ENCODE results near the gene CYTH4.

DNA sequence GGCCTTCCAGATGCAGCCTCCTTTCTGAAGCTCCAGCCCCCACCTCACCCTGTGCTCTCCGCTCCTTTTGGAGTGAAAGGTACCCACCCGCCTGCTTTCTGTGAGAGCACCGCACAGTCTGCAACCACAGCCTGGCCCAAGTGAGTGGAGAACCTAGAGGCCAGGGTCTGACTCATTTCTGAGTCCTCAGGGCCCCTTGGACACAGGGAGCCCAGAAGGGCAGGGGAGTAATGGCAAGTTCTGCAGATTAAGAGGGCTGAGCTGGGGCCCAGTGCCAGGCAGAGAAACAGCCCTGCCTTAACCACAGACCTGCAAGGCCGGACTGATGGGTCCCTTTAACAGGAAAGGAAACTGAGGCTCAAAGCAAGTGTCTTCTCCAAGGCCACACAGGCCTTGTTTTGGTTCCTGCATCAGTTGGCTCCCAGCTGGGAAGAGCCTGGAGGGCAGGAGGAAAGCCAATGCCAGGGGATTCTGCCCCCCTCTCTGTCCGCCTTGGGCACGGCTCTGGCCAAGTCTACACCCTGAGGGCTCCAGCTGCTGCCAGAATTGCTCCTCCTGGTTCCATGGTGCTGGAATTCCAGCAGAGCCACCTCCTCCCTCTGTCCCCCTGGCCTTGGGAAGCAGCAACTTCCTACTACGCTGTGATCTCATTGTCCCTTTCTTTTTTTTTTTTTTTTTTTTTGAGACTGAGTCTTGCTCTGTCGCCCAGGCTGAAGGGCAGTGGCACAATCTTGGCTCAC is 55.1 kb downstream of the CYTH4 start:
- TF ChIP-seq, protein P1, sequence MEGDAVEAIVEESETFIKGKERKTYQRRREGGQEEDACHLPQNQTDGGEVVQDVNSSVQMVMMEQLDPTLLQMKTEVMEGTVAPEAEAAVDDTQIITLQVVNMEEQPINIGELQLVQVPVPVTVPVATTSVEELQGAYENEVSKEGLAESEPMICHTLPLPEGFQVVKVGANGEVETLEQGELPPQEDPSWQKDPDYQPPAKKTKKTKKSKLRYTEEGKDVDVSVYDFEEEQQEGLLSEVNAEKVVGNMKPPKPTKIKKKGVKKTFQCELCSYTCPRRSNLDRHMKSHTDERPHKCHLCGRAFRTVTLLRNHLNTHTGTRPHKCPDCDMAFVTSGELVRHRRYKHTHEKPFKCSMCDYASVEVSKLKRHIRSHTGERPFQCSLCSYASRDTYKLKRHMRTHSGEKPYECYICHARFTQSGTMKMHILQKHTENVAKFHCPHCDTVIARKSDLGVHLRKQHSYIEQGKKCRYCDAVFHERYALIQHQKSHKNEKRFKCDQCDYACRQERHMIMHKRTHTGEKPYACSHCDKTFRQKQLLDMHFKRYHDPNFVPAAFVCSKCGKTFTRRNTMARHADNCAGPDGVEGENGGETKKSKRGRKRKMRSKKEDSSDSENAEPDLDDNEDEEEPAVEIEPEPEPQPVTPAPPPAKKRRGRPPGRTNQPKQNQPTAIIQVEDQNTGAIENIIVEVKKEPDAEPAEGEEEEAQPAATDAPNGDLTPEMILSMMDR (IDR thresholded peaks at IDR 0.05) = no peak
- TF ChIP-seq ZFX (IDR thresholded peaks at IDR 0.05; ENCODE audit: borderline replicate concordance) = no peak

Data from 22Rv1 (cell line).